DMS79 treated with DMSO at 0.1 percent for 48 hours (cell line): ENCODE results near the gene ZEB1.
A peak's percentile ranks its signal among the peaks of the same experiment; 100 is the strongest.
"Not testable (repeated sequence)": the region's sequence is repeated elsewhere in the genome, so short reads cannot be mapped to it uniquely, and the experiment has no call there.

Experiments used
- DNase-seq: peaks from one replicate; lab custom pipeline; 2025; lab: John Stamatoyannopoulos, UW

Gene ZEB1

DNA sequence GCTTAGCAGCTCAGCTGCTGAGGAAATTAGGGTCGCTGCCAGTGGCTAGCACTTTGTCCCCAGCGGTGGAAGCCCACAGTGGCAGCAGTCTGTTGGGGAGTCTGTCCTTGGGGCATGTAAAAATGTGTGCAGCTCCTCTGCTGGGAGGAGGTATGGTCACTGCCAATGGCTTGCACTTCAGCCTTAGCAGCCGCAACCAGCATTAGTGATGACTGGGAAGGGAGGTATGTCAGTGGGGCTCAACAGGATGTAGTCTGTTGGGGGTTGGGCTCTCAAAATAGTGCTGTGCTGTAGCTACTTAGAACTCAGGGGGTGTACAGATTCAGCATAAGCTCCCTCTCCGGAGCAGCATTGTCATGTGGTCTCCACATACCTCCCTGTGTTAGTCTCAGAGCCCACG lies 189.9 kb downstream of the ZEB1 start:
- DNase-seq: no peak

DNA sequence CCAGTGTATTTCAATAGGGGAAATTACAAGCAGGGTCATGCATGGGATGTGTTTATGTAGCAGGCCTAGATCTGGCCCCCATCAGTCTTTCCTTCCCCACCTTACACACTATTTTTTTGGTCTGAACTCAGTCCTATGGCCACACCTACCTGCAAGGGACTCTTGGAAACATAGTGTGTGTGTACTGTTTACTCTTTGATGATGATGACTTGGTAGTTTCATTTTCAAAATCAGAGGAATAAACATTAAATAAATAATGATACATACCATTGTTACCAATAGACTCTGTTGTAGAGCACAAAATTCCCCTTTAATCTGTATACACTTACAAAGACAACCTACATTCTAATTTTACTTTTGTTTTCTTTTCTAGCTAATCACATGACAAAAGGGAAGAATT lies 191.0 kb downstream of the ZEB1 start:
- no peak for DNase-seq

DNA sequence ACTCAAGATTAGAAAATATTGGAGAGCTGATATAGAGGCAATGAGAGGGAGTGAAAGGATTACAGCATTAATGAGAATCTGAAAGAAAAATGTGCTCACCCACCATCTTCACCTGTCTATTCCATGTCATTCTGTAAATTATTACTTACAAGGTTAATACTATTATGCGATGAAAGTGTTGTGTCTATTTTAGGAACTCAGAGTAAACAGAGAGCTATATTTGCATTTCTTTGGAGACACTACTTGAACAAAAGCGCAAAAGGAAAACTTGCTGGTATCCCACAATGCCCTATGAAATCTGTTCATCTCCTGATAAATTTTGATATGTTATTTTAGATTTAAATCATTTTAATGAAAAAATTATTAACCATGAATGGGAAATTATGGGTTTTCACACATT lies 196.1 kb downstream of the ZEB1 start:
- DNase-seq: no peak

DNA sequence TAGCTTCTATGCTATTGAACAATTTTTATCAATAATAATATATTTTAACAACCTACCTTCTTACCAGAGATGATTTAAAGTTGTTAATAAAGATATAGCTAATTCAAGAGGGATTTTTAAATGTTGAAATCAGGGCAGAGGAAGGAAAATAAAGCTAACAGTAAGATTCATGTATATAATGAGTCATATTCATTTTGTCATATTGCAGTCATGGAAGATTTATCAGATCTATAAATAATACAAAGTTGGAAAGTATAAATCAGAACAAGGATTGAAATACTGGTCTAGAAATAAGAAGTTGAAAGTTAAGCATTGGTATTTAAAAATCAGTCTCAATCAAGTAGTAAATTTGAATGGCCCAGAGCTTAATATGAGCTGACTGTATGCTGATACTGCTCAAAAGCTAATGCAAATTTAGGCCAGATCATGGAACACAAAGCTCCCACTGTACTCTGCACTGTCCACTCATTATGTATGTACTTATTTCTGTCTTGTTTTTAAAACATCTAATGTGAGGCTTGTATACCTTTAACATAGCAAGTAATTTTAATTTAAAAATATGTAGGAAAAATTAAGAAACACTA lies 196.9 kb downstream of the ZEB1 start:
- no peak for DNase-seq

DNA sequence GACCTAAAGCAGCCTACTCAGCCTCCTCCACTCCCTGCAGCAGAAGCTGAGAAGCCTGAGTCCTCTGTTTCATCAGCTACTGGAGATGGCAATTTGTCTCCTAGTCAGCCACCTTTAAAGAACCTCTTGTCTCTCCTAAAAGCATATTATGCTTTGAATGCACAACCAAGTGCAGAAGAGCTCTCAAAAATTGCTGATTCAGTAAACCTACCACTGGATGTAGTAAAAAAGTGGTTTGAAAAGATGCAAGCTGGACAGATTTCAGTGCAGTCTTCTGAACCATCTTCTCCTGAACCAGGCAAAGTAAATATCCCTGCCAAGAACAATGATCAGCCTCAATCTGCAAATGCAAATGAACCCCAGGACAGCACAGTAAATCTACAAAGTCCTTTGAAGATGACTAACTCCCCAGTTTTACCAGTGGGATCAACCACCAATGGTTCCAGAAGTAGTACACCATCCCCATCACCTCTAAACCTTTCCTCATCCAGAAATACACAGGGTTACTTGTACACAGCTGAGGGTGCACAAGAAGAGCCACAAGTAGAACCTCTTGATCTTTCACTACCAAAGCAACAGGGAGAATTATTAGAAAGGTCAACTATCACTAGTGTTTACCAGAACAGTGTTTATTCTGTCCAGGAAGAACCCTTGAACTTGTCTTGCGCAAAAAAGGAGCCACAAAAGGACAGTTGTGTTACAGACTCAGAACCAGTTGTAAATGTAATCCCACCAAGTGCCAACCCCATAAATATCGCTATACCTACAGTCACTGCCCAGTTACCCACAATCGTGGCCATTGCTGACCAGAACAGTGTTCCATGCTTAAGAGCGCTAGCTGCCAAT lies 202.2 kb downstream of the ZEB1 start:
- peak; percentile 8 for DNase-seq

DNA sequence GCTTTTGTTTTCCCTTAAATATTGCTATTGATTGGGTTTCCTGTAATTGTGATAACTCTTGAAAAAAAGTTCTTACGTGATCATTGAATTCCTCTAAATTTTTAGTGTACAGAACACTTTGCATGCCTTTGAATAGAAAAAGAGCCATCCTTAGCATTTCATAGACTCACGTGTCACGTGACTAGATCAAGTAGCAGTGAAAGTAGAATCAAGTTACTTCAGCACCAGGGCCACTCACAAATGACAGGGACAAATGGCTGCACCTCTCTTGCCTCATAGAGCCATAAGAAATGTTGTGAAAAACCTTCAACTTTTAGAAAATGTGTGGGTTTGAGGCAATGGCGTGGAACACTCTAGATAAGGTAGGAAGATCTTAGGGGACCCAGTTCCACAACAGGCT lies 203.8 kb downstream of the ZEB1 start:
- DNase-seq: no peak

DNA sequence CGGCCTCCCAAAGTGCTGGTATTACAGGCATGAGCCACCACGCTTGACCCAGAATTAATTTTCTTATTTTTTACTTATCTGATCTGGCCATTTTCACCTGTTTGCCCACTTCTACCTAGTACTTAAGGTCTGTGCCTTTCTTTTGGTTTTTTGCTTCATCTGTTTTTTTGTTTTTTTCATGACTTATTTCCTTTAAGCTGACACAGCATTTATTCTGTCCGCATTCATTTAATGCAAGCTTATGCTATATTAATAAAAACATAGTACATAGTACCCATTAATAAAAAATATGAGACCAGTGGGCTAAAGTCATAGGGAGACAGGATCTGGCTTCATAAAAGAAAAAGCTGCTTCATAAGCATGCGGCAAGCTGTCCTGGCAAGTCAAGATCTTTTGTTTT lies 205.4 kb downstream of the ZEB1 start:
- DNase-seq: no peak

DNA sequence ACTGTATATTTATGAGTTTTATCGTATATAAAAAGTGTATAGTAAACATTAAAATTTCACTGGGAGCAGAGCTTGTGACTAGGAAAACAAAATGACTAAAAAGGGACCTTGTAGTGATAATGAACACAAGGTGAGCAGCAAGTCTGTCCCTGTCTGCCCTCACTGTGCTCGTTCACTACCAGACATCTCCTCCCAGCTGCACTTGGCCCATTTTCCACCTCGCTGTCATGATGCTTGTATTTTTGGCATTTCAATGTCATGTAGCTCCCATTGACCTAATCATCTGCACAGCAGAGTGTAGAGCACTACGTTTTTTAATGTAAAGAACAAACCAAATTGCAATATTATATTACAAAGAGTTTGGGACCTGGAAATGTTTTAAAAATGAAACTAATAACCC lies 207.2 kb downstream of the ZEB1 start:
- DNase-seq: no peak

DNA sequence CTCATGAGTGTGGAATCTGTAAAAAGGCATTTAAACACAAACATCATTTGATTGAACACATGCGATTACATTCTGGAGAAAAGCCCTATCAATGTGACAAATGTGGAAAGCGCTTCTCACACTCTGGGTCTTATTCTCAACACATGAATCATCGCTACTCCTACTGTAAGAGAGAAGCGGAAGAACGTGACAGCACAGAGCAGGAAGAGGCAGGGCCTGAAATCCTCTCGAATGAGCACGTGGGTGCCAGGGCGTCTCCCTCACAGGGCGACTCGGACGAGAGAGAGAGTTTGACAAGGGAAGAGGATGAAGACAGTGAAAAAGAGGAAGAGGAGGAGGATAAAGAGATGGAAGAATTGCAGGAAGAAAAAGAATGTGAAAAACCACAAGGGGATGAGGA lies 207.7 kb downstream of the ZEB1 start:
- no peak for DNase-seq

DNA sequence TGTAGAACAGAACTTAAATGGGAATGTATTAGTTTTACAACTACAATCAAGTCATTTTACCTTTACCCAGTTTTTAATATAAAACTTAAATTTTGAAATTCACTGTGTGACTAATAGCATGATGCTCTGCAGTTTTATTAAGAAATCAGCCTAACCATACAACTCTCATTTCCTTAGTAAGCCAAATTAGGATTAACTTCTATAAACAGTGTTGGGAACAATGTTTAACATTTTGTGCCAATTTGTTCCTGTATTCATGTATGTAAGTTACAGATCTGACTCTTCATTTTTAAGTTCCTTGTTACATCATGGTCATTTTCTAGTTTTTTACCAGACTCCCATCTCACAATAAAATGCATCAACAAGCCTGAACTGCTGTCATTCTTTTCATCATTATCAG lies 209.8 kb downstream of the ZEB1 start:
- DNase-seq: no peak

DNA sequence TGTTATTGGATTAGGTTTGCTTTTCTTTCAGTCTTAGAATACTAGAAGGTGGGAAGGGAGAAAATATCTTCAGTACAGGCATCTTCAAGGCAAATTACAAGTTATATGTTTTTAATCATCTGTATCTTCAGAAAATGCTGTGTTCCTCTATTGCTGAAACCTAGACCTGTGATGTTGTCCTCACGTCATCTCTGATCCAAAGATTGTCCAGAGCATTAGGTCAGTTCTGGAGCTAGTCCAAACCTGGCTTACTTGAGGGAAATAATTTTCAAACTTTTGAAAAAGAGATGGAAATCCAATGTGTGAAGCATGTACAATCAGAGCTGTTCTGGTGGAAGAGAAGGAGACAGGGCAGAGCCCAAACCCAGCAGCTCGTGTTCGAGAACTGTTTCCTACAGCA lies 217.3 kb downstream of the ZEB1 start:
- DNase-seq: no peak

DNA sequence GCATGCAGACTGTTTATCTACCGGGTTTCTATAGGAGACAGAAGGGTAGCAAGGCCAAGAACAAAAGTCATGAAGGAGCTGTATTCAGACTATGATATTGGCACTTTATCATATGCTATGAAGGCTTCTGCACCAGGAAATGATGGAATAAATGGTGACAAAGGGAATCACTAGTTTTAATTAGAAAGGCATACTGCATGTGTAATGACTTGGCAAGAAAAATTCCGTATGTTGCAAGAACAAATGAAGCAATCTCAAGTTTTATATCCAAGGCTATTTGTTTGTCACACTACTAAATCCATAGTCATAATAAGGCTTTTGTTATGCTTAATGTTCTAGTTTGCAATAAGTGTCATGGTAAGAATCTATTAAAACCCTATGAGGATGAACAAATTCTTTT lies 230.9 kb downstream of the ZEB1 start:
- no peak for DNase-seq

DNA sequence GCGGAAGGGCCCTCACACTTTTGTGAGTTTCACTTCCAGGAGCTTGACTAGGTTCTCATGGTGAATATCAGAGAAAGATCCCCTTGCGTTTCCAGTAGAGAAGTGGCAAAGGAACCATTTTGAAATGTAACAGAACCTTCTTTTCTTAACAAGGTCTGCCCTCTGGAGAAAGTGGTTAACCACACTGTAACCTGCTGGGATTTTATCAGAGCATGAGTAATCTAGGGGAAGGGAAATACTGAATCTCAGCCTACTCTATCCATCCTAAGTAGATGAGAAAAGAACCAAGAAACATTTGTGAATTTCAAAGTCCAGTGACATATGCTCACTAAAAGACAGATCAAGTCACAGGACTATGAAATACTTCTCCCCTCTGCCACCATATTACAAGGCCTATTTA lies 235.5 kb downstream of the ZEB1 start:
- no peak for DNase-seq

DNA sequence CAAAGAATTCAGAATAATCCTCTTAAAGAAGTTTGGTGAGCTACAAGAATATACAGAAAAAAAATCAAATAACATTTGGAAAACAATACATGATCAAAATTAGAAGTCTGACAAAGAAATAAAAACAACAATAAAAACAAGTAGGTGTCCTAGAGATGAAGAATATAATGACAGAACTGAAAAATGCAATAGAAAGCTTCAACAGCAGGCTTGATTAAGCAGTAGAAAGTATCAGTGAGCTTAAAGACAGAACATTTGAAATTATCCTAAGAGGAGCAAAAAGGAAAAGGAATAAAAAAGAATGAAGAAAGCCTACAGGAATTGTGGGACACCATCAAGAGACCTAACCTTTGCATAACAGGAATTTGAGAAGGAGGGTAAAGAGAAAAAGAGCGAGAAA lies 238.8 kb downstream of the ZEB1 start:
- DNase-seq: no peak

DNA sequence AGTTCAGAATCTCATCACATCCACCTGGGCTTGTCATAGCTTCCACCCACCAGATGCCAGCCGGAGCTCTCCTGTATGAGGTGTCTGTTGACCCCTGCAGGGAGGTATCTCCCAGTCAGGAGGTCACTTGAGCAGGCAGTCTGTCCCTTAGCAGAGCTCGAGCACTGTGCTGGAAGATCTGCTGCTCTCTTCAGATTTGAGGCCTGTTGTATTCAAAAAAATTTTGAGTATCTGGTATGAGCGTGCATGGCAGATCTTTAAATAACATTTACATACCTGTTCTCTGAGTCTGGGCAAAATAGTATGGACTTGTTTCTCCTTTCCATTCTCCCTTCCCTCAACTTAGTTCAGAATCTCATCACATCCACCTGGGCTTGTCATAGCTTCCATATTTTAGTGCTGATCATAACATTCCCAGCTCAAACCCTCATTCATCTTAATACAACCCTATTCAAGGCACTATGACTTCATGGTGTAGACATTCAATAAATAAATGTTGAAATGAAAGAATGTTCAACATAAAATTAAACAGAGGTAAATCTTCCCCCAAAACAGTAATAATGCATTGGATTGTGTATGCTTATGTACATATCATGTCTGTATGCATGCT lies 249.3 kb downstream of the ZEB1 start:
- DNase-seq: not testable (repeated sequence)

DNA sequence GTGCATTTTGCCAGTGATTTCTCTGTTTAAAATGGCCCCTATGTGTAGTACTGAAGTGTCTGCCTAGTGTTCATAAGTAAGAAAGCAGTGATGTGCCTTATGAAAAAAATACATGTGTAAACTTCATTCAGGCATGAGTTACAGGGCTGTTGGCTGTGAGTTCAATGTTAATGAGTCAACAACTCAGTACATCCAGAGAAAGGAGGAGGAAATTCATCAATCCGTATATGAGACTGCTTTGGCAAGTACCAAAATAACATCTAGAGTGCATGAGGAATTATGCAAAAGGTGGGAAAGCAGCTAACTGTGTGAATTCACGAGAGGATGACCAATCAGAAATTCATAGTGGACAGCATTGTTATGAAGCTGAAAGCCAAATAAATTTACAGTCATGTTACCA lies 255.6 kb downstream of the ZEB1 start:
- no peak for DNase-seq

DNA sequence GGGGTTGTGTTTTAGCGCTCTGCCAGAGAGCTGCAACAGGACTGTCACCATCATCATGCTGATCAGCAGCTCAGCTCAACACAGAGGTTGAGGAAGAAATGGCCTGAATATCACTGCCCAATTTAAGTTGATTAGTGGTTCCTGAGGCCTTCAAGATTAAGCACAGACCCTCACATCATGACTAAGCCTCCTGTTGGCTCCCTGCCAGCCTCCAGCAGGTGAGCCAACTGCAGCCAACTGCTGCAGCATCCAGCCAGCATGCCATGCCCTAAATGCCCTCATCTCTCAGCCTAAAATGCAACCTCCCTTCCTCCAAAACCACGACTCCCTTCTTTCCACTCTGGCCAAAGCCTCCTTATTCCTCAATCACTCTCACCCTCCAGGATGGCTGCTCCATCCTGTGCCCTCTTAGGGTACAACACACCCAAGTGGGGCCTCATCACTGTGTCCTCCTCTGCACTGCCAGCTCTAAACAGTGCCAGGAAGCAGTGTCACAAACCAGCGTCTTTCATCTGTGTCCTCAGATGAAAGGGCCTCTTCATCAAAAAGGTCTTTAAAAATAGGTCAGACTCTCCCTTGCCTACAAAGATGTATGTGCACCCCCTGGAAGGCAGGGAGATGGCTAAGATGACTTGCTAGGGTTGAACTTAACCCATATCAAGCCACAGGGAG lies 259.3 kb downstream of the ZEB1 start:
- peak; percentile 12 for DNase-seq

DNA sequence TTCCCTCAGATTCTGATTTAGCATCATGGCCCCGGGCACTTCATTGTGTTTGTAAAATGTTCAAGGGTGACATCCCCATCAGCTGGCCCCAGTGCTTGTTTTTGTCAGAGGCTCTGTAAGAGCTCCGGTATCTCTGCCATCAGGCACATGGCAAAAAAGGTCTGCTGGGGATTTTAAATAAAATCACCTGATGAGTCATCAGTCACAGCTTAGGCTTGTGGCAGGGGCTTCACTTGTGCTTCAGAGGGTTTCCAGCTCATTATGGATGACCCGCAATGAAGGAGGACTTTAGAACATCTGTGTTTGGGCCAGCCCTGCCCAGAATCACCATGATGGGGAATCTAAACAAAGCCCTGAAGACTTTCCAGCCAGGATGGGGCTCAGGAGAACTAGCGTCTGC lies 259.9 kb downstream of the ZEB1 start:
- no peak for DNase-seq
